Peyer's patch (tissue), 4 donors: ENCODE data around the gene RAB17.

Experiments
- CTCF ChIP-seq, 6 experiments: fragments of 450-650 bp in 4 of 6; fragments of 200-600 bp in 2 of 6; sonication (generic) in 1 of 6; IDR thresholded peaks; one replicate each; pipeline ENCODE4 v1.5.1; 2017 to 2019; ENCODE audit warnings: antibody characterized with exemption in 6 of 6, mild to moderate bottlenecking in 3 of 6, moderate library complexity in 1 of 6
- POLR2A ChIP-seq, 2 donors: fragments of 450-650 bp; IDR thresholded peaks; one replicate each; pipeline ENCODE4 v1.5.1; 2017; ENCODE audit warnings: antibody characterized with exemption in 2 of 2, mild to moderate bottlenecking in 2 of 2, moderate library complexity in 2 of 2

- TF ChIP-seq POLR2A (IDR thresholded peaks at IDR 0.05) (no peak), CTCF (IDR thresholded peaks at IDR 0.05) (no peak)
These were observed 40.7 kb downstream of the RAB17 start for GRCh38 chr2:237549643-237550415.
